ENCODE data around the gene ALPI. TPM values are rescaled to one million over a fixed set of nuclear protein-coding genes. Genes with fewer than 3 reads are reported as not detected.
"Not testable (repeated sequence)": the region's sequence is repeated elsewhere in the genome, so short reads cannot be mapped to it uniquely, and the experiment has no call there.

Gene ALPI
- total and polyA plus RNA-seq, 10 donors: not detected

DNA sequence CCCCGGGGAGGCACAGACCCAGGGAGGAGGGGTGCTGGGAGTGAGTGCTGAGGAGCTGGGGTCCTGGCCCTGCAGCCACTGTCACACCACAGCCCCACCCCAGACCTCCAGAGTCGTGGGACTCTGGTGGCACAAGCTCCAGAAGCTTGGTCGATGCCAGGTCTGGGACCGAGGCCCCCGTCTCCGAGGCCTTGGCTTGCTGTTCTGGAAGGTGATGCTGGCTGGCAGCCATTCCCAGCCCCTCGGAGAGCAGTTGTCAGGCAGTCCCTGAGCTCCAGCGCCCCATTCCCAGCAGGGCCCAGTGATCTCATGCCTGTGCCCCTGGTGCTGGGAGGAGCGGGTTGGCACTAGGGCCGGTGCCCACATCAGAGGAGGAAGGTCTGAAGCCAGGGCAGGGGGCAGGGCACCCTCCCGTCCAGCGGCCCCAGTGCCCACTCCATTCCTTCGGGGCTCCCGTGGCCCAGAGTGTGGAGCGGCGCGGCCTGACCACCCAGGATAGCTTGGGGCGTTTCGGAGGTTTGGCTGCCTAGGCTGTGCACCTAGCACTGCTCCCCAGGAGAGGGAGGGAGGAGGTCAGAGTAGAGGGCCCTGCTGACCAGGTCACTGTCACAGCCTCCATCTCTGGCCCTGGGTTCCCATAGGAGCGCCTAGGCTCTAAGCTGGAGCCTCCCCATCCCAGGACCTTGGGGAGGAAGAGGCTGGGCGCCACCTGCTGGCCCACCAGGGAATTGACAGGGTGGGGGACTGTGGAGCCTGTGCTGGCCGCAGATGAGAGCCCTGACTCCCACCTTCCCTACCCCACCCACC, 16.8 kb upstream of the ALPI start:
- intact Hi-C loops (cut with DNase I; ENCODE audit: low total_unique reads): loop anchor here (5.0 kb wide), 1 partner anchor 532 kb away; no protein-coding TSS in a partner anchor
- no peak for TF ChIP-seq POLR2A (IDR thresholded peaks at IDR 0.05)
- TF ChIP-seq, protein P1, sequence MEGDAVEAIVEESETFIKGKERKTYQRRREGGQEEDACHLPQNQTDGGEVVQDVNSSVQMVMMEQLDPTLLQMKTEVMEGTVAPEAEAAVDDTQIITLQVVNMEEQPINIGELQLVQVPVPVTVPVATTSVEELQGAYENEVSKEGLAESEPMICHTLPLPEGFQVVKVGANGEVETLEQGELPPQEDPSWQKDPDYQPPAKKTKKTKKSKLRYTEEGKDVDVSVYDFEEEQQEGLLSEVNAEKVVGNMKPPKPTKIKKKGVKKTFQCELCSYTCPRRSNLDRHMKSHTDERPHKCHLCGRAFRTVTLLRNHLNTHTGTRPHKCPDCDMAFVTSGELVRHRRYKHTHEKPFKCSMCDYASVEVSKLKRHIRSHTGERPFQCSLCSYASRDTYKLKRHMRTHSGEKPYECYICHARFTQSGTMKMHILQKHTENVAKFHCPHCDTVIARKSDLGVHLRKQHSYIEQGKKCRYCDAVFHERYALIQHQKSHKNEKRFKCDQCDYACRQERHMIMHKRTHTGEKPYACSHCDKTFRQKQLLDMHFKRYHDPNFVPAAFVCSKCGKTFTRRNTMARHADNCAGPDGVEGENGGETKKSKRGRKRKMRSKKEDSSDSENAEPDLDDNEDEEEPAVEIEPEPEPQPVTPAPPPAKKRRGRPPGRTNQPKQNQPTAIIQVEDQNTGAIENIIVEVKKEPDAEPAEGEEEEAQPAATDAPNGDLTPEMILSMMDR (IDR thresholded peaks at IDR 0.05 in 8 of 11, conservative IDR thresholded peaks at IDR 0.05 in 3 of 11): peak in 8 of 11 experiments; percentile 12 to 82 (median 60)
- no peak for TF ChIP-seq POLR2AphosphoS5 (IDR thresholded peaks at IDR 0.05)
- peak; percentile 72 for DNase-seq

DNA sequence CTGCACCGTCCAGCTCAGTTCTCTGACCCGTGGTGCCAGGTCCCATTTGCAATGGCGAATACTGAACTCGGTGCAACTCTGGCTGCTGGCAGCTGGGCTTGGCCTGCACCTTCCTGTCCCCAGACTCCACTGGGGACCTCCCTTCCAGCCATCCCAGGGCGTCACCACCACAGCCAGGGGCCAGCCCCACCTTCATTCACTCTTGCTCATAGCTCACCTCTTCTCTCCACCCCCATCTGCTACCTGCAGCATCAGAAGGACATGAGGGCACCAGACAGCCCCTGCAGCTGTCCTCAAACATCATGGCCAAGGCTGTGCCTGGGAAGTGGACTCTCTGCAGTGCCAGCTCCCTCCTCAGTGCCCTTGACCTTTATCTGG, 16.2 kb upstream of the ALPI start:
- WGBS, 5 donors: 26 to 78% (median 42%) methylated on average over 1 to 3 of the region's 5 CpGs
- TF ChIP-seq POLR2A (IDR thresholded peaks at IDR 0.05): no peak
- TF ChIP-seq, protein P1 (IDR thresholded peaks at IDR 0.05 in 8 of 11, conservative IDR thresholded peaks at IDR 0.05 in 3 of 11): peak in 6 of 11 experiments; percentile 30 to 72 (median 62)
- DNase-seq: peak; percentile 57
- H3K36me3 ChIP-seq: no peaks in the 10 kb centered on the region
- no peak overlapping the region for H3K27ac ChIP-seq
- no peaks in the 10 kb centered on the region for H3K9me3 ChIP-seq
- H3K4me1 ChIP-seq: peaks cover 0 to 17% (median 4%) of the 10 kb centered on the region in 6 donors
- no peak overlapping the region for H3K4me3 ChIP-seq
- H3K27me3 ChIP-seq (replicated peaks in 1 of 7): peaks cover 0 to 26% (median 0%) of the 10 kb centered on the region in 7 donors
- intact Hi-C loops (cut with DNase I; ENCODE audit: low total_unique reads): loop anchor here (5.0 kb wide), 2 partner anchors 112 to 532 kb away; no protein-coding TSS in a partner anchor

More for the DNA sequence above, 16.8 kb upstream of the ALPI start:
- H3K9me3 ChIP-seq: no peaks in the 10 kb centered on the region
- no peaks in the 10 kb centered on the region for H3K36me3 ChIP-seq
- 51 to 84% (median 75%) methylated on average over 5 to 21 of the region's 22 CpGs for WGBS, 5 donors
- H3K27me3 ChIP-seq (replicated peaks in 1 of 7): peaks cover 0 to 21% (median 0%) of the 10 kb centered on the region in 7 donors
- H3K4me3 ChIP-seq: no peak overlapping the region
- H3K4me1 ChIP-seq: peaks cover 0 to 14% (median 3%) of the 10 kb centered on the region in 6 donors
- H3K27ac ChIP-seq: no peak overlapping the region

DNA sequence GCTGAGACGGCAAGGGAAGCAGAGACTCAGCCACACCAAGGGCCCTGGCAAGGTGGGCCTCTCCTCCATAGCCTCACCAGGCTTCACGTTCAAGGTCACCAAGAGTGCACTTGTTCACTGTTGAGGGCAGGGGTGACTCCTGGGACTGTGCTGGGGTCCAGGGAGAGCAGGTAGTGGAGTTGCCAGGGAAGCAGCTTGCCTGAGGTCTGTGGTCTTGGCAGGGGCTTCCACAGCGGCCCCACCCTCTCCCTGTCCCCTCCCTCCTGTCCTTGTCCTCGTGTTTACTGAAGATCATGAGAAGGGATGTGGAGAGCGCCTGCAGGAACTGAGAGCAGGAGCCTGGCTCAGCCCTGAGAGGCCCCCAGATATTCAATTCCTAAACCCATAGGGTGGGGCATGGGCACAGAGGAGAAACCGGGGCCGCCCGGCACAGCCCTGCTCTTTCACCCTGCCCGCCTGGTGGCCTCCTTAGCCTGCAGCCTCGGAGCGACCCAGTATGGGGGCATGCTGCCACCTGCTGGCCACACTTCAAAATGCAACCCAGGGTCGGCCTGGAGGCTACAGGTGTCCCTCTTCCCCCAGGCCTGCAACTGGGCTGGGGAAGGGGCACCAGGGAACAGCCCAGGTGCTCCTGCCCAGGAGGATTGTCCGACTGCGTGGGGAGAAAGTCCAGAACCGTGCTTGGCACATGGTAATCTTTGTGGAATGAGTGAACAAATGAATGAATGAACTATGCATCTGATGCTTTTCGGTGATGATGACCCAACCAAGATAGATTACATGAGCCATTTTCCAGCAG, 15.5 kb upstream of the ALPI start:
- not testable (repeated sequence) for H3K27ac ChIP-seq, H3K4me3 ChIP-seq, H3K36me3 ChIP-seq, H3K9me3 ChIP-seq
- intact Hi-C loops (cut with DNase I; ENCODE audit: low total_unique reads): loop anchor here (5.0 kb wide), 1 partner anchor 113 kb away; no protein-coding TSS in a partner anchor
- peak; percentile 95 for DNase-seq
- Histone ChIP-seq H3K27me3 (replicated peaks in 1 of 7) (peaks cover 0 to 26% (median 0%) of the 10 kb centered on the region in 7 donors), H3K4me1 (peaks cover 0 to 17% (median 4%) of the 10 kb centered on the region in 6 donors)
- WGBS, 5 donors: 10 to 15% (median 12%) methylated on average over 11 to 15 of the region's 16 CpGs
- TF ChIP-seq, protein P1 (IDR thresholded peaks at IDR 0.05 in 8 of 11, conservative IDR thresholded peaks at IDR 0.05 in 3 of 11): peak; percentile 76 to 95 (median 91)
